ENCODE data around the gene CACNA1B.

GRCh38 chr9:138011951-138012500, 134.4 kb downstream of the CACNA1B start:
- TF ChIP-seq CTCF (IDR thresholded peaks at IDR 0.05; ENCODE audit: low read length) (no peak), EZH2phosphoT487 (IDR thresholded peaks at IDR 0.05; ENCODE audit: low read length) (no peak), EZH2 (optimal IDR thresholded peaks at IDR 0.05; ENCODE audit: low read depth, low read length) (no peak)
